Retina (tissue), 1 donor: ENCODE measurements around the gene GNG8.
"Not testable (repeated sequence)": the region's sequence is repeated elsewhere in the genome, so short reads cannot be mapped to it uniquely, and the experiment has no call there.

Experiments
- DNase-seq: peaks from one replicate; pipeline ENCODE4 v3.0.0-alpha.2; 2016

Gene GNG8

GRCh38 chr19:46644720-46645119 lies 8.7 kb upstream of the GNG8 start:
- DNase-seq, result no peak

- no peak for DNase-seq
Measured at GRCh38 chr19:46640656-46641055, 4.7 kb upstream of the GNG8 start.

GRCh38 chr19:46639358-46640182 lies 3.6 kb upstream of the GNG8 start:
- DNase-seq, result peak; percentile 77

GRCh38 chr19:46637224-46637623 lies 1.2 kb upstream of the GNG8 start:
- DNase-seq, result no peak

GRCh38 chr19:46634656-46635218 lies 1.3 kb downstream of the GNG8 start:
- peak; percentile 45 for DNase-seq

- peak; percentile 61 for DNase-seq
Measured at GRCh38 chr19:46634045-46634655, 1.9 kb downstream of the GNG8 start.

- DNase-seq, result no peak
Measured at GRCh38 chr19:46633130-46633529, 2.9 kb downstream of the GNG8 start.

- no peak for DNase-seq
Measured at GRCh38 chr19:46631481-46631880, 4.5 kb downstream of the GNG8 start.

- no peak for DNase-seq
Measured at GRCh38 chr19:46630586-46631205, 5.3 kb downstream of the GNG8 start.

GRCh38 chr19:46629546-46630025 lies 6.4 kb downstream of the GNG8 start:
- DNase-seq, result no peak

GRCh38 chr19:46628970-46629369 lies 7.0 kb downstream of the GNG8 start:
- DNase-seq, result not testable (repeated sequence)

GRCh38 chr19:46626446-46626845 lies 9.6 kb downstream of the GNG8 start:
- DNase-seq, result no peak

- no peak for DNase-seq
Measured at GRCh38 chr19:46625731-46626130, 10.3 kb downstream of the GNG8 start.

- no peak for DNase-seq
Measured at GRCh38 chr19:46624958-46625661, 10.9 kb downstream of the GNG8 start, which contains the start of gene PTGIR. Gene PTGIR, minus strand, starts transcription at chr19:46625089. Its CDS starts 864 bp downstream, at chr19:46624225.

- DNase-seq, result no peak
Measured at GRCh38 chr19:46623915-46624502, 12.0 kb downstream of the GNG8 start.

GRCh38 chr19:46622118-46622446 lies 13.9 kb downstream of the GNG8 start:
- DNase-seq, result no peak

GRCh38 chr19:46621191-46622117 lies 14.5 kb downstream of the GNG8 start:
- DNase-seq, result peak; percentile 66

GRCh38 chr19:46620716-46621115 lies 15.3 kb downstream of the GNG8 start:
- no peak for DNase-seq

GRCh38 chr19:46620267-46620666 lies 15.7 kb downstream of the GNG8 start:
- DNase-seq, result no peak

- DNase-seq, result no peak
Measured at GRCh38 chr19:46618670-46619231, 17.3 kb downstream of the GNG8 start.

- DNase-seq, result no peak
Measured at GRCh38 chr19:46617601-46618000, 18.4 kb downstream of the GNG8 start.
